ENCODE results near the gene PAPSS2. TPM values are rescaled to one million over a fixed set of nuclear protein-coding genes. Genes with fewer than 3 reads are reported as not detected.
A peak's percentile ranks its signal among the peaks of the same experiment; 100 is the strongest.
"Not testable (repeated sequence)": the region's sequence is repeated elsewhere in the genome, so short reads cannot be mapped to it uniquely, and the experiment has no call there.

PAPSS2 gene
- total and polyA plus RNA-seq, 7 experiments from 2014 or later, result 0.05 to 1.6 (median 0.22) TPM

DNA sequence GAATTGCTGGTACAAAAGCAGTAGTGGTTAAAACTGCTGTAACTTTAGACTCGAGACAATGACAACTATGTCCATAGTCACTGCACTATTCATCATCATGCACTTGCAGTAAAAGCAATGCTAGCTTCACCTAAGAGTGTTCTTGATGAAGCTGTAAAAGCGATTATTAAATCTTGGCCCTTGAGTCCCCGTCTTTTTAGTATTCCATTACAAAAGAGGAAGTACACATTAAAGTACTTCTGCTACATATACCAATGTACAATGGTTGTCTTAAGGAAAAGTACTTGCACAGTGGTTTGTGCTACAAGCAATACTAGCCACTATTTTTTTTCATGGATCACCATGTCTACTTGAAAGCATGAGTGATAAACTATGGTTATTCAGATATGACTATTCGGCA is 80.0 kb downstream of the PAPSS2 start:
- peaks cover 0 to 1% (median 0%) of the 10 kb centered on the region in 11 donors for H3K9me3 Mint-ChIP-seq
- H3K27ac ChIP-seq (ENCODE audit: low read depth, low read length), result no peak overlapping the region
- intact Hi-C loops (cut with micrococcal nuclease), result loop anchor here in 1 of 2 donors (10.0 kb wide), 1 partner anchor 205 kb away; no protein-coding TSS in a partner anchor
- no peak overlapping the region for H3K27ac Mint-ChIP-seq
- H3K36me3 Mint-ChIP-seq, result peaks cover 0 to 3% (median 0%) of the 10 kb centered on the region in 5 donors
- no peak overlapping the region for H3K4me3 Mint-ChIP-seq
- peaks cover 0 to 8% (median 0%) of the 10 kb centered on the region in 7 donors for H3K4me1 Mint-ChIP-seq
- CTCF ChIA-PET, result interaction anchor here (0.9 kb wide), 1 partner anchor 20 kb away, joined by 3 read pairs; no protein-coding TSS in a partner anchor
- POLR2A ChIA-PET, result no interaction called here
- no peaks in the 10 kb centered on the region for H3K36me3 ChIP-seq (ENCODE audit: control insufficient read depth in 2 of 3, insufficient read depth in 3 of 3, low read length in 3 of 3)
- H3K4me1 ChIP-seq (ENCODE audit: control insufficient read depth in 2 of 2, insufficient read depth in 2 of 2, low read length in 2 of 2), result no peaks in the 10 kb centered on the region
- no peaks in the 10 kb centered on the region for H3K27me3 ChIP-seq (ENCODE audit: control insufficient read depth in 2 of 2, insufficient read depth in 2 of 2, low read length in 2 of 2)
- no peak overlapping the region for H3K4me3 ChIP-seq (ENCODE audit: low read length)
- peaks cover 14 to 26% (median 23%) of the 10 kb centered on the region in 5 donors for H3K27me3 Mint-ChIP-seq
- DNase-seq (no peak), ATAC-seq (peak; percentile 57)
- H3K9me3 ChIP-seq (ENCODE audit: control insufficient read depth in 2 of 3, low read length in 3 of 3), result no peaks in the 10 kb centered on the region

DNA sequence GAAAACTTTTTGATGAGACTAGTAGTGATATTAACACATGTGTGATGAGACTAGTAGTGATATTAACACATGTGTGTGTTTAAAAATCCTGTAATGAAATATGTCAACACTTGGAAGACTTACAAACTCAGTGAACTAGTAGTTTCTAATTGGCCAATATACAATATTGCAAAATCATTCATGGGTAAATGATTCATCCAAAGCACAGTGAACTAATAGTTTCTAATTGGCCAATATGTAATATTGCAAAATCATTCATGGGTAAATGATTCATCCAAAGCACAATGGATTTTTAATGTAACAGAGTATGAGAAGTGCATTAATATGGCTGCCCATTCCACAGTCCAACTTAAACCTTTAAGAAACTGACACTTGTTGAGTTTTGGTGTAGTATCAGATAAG is 80.6 kb downstream of the PAPSS2 start:
- H3K4me3 ChIP-seq (ENCODE audit: low read length), result no peak overlapping the region
- DNase-seq (no peak), ATAC-seq (peak; percentile 56)
- H3K36me3 ChIP-seq (ENCODE audit: control insufficient read depth in 2 of 3, insufficient read depth in 3 of 3, low read length in 3 of 3), result no peaks in the 10 kb centered on the region
- Mint-ChIP-seq H3K36me3 (peaks cover 0 to 3% (median 0%) of the 10 kb centered on the region in 5 donors), H3K9me3 (peaks cover 0 to 1% (median 0%) of the 10 kb centered on the region in 11 donors), H3K27ac (no peak overlapping the region), H3K4me1 (peaks cover 0 to 4% (median 0%) of the 10 kb centered on the region in 7 donors), H3K27me3 (peaks cover 11 to 21% (median 18%) of the 10 kb centered on the region in 5 donors), H3K4me3 (no peak overlapping the region)
- no peaks in the 10 kb centered on the region for H3K27me3 ChIP-seq (ENCODE audit: control insufficient read depth in 2 of 2, insufficient read depth in 2 of 2, low read length in 2 of 2)
- H3K4me1 ChIP-seq (ENCODE audit: control insufficient read depth in 2 of 2, insufficient read depth in 2 of 2, low read length in 2 of 2), result no peaks in the 10 kb centered on the region
- intact Hi-C loops (cut with micrococcal nuclease), result no loop called here
- ChIA-PET POLR2A (no interaction called here), CTCF (interaction anchor here (0.6 to 0.9 kb wide), 2 partner anchors 20 to 326 kb away, joined by 3 to 4 read pairs; no protein-coding TSS in a partner anchor)
- no peak overlapping the region for H3K27ac ChIP-seq (ENCODE audit: low read depth, low read length)
- no peaks in the 10 kb centered on the region for H3K9me3 ChIP-seq (ENCODE audit: control insufficient read depth in 2 of 3, low read length in 3 of 3)

DNA sequence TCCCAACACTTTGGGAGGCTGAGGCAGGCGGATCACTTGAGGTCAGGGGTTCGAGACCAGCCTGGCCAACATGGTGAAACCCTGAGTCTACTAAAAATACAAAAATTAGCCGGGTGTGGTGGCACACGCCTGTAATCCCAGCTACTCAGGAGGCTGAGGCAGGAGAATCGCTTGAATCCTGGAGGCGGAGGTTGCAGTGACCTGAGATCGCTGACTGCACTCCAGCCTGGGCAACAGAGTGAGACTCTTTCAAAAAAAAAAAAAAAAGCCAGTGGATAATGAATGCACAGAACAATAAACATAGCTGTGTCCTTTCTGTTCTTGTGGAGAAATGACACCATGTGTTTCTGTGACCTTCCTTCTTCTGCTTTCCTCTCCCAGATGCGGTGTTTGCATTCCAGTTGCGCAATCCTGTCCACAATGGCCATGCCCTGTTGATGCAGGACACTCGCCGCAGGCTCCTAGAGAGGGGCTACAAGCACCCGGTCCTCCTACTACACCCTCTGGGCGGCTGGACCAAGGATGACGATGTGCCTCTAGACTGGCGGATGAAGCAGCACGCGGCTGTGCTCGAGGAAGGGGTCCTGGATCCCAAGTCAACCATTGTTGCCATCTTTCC is 83.4 kb downstream of the PAPSS2 start:
- H3K27ac Mint-ChIP-seq; H3K36me3 ChIP-seq (ENCODE audit: control insufficient read depth in 2 of 3, insufficient read depth in 3 of 3, low read length in 3 of 3); H3K27me3 ChIP-seq (ENCODE audit: control insufficient read depth in 2 of 2, insufficient read depth in 2 of 2, low read length in 2 of 2); H3K36me3 Mint-ChIP-seq; intact Hi-C loops (cut with micrococcal nuclease); POLR2A ChIA-PET; H3K4me1 ChIP-seq (ENCODE audit: control insufficient read depth in 2 of 2, insufficient read depth in 2 of 2, low read length in 2 of 2); H3K9me3 Mint-ChIP-seq; H3K4me1 Mint-ChIP-seq; H3K27ac ChIP-seq (ENCODE audit: low read depth, low read length); DNase-seq; CTCF ChIA-PET; H3K4me3 Mint-ChIP-seq; H3K9me3 ChIP-seq (ENCODE audit: control insufficient read depth in 2 of 3, low read length in 3 of 3); H3K4me3 ChIP-seq (ENCODE audit: low read length): not testable (repeated sequence)
- ATAC-seq, result peak; percentile 27
- H3K27me3 Mint-ChIP-seq, result peaks cover under 1 to 10% (median 3%) of the 10 kb centered on the region in 5 donors

DNA sequence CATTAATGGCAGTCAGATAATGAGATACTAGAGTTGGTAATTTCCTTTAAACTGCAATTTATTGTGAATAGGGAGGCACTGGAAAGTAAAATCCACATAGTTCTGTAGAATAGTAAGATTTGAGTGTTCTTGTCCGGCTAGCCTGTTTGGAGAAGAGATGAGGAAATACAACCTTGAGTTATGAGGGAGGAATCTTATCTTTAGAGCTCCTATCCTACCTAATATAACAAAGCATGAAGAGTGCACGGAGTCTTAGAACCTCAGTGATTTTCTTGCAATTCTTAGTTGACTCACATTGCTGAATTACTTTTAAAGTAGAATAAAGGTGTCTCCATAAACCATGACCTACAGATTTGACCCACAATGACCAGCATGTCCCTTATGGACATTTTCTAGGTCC is 84.9 kb downstream of the PAPSS2 start:
- Mint-ChIP-seq H3K9me3 (peaks cover 0 to 4% (median 0%) of the 10 kb centered on the region in 11 donors), H3K4me1 (no peaks in the 10 kb centered on the region), H3K36me3 (peaks cover 0 to 3% (median 0%) of the 10 kb centered on the region in 5 donors), H3K4me3 (no peak overlapping the region), H3K27ac (no peak overlapping the region), H3K27me3 (peaks cover 0 to 7% (median 0%) of the 10 kb centered on the region in 5 donors)
- DNase-seq (no peak), ATAC-seq (no peak)
- H3K27me3 ChIP-seq (ENCODE audit: control insufficient read depth in 2 of 2, insufficient read depth in 2 of 2, low read length in 2 of 2), result no peaks in the 10 kb centered on the region
- no peaks in the 10 kb centered on the region for H3K4me1 ChIP-seq (ENCODE audit: control insufficient read depth in 2 of 2, insufficient read depth in 2 of 2, low read length in 2 of 2)
- ChIA-PET POLR2A (no interaction called here), CTCF (interaction anchor here (0.7 kb wide), 1 partner anchor 724 kb away, joined by 3 read pairs; no protein-coding TSS in a partner anchor)
- H3K27ac ChIP-seq (ENCODE audit: low read depth, low read length), result no peak overlapping the region
- H3K4me3 ChIP-seq (ENCODE audit: low read length), result no peak overlapping the region
- no peaks in the 10 kb centered on the region for H3K36me3 ChIP-seq (ENCODE audit: control insufficient read depth in 2 of 3, insufficient read depth in 3 of 3, low read length in 3 of 3)
- intact Hi-C loops (cut with micrococcal nuclease), result no loop called here
- no peaks in the 10 kb centered on the region for H3K9me3 ChIP-seq (ENCODE audit: control insufficient read depth in 2 of 3, low read length in 3 of 3)

DNA sequence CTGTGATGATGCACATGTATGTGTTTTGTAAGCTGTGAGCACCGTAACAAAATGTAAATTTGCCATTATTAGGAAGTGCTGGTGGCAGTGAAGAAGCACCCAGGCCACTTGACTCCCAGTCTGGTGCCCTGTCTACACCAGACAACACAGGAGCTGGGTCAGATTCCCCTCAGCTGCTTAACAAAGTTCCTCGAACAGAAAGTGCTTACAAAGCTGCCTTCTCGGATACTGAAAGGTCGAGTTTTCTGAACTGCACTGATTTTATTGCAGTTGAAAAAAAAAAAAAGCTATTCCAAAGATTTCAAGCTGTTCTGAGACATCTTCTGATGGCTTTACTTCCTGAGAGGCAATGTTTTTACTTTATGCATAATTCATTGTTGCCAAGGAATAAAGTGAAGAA is 87.2 kb downstream of the PAPSS2 start:
- no peaks in the 10 kb centered on the region for H3K36me3 ChIP-seq (ENCODE audit: control insufficient read depth in 2 of 3, insufficient read depth in 3 of 3, low read length in 3 of 3)
- ATAC-seq, result no peak
- H3K27ac ChIP-seq (ENCODE audit: low read depth, low read length), result no peak overlapping the region
- DNase-seq, result no peak
- no peaks in the 10 kb centered on the region for H3K9me3 ChIP-seq (ENCODE audit: control insufficient read depth in 2 of 3, low read length in 3 of 3)
- Mint-ChIP-seq H3K4me1 (peaks cover 0 to 8% (median 3%) of the 10 kb centered on the region in 7 donors), H3K4me3 (no peak overlapping the region), H3K27me3 (no peaks in the 10 kb centered on the region), H3K27ac (no peak overlapping the region), H3K36me3 (peaks cover 0 to 3% (median 0%) of the 10 kb centered on the region in 5 donors), H3K9me3 (peaks cover 0 to 4% (median 0%) of the 10 kb centered on the region in 11 donors)
- CTCF ChIA-PET, result no interaction called here
- POLR2A ChIA-PET, result no interaction called here
- intact Hi-C loops (cut with micrococcal nuclease), result no loop called here
- no peaks in the 10 kb centered on the region for H3K4me1 ChIP-seq (ENCODE audit: control insufficient read depth in 2 of 2, insufficient read depth in 2 of 2, low read length in 2 of 2)
- H3K27me3 ChIP-seq (ENCODE audit: control insufficient read depth in 2 of 2, insufficient read depth in 2 of 2, low read length in 2 of 2), result no peaks in the 10 kb centered on the region
- H3K4me3 ChIP-seq (ENCODE audit: low read length), result no peak overlapping the region

DNA sequence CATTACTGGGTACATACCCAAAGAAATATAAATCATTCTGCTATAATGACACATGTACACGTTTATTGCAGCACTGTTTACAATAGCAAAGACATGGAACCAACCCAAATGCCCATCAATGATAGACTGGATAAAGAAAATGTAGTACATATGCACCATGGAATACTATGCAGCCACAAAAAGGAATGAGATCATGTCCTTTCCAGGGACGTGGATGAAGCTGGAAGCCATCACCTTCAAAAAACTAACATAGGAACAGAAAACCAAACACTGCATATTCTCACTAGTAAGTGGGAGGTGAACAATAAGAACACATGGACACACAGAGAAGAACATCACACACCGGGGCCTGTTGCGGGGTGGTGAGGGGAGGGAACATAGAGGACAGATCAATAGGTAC is 88.6 kb downstream of the PAPSS2 start:
- H3K36me3 Mint-ChIP-seq; H3K36me3 ChIP-seq (ENCODE audit: control insufficient read depth in 2 of 3, insufficient read depth in 3 of 3, low read length in 3 of 3); H3K4me3 Mint-ChIP-seq; H3K9me3 ChIP-seq (ENCODE audit: control insufficient read depth in 2 of 3, low read length in 3 of 3); H3K4me1 ChIP-seq (ENCODE audit: control insufficient read depth in 2 of 2, insufficient read depth in 2 of 2, low read length in 2 of 2); H3K27ac ChIP-seq (ENCODE audit: low read depth, low read length); ATAC-seq; intact Hi-C loops (cut with micrococcal nuclease); H3K9me3 Mint-ChIP-seq; H3K4me1 Mint-ChIP-seq; H3K27me3 Mint-ChIP-seq; H3K4me3 ChIP-seq (ENCODE audit: low read length); H3K27me3 ChIP-seq (ENCODE audit: control insufficient read depth in 2 of 2, insufficient read depth in 2 of 2, low read length in 2 of 2); DNase-seq; POLR2A ChIA-PET: not testable (repeated sequence)
- peak overlapping the region in 2 of 9 donors; percentile 28 to 45 for H3K27ac Mint-ChIP-seq
- CTCF ChIA-PET, result interaction anchor here (0.7 kb wide), 1 partner anchor 1688 kb away, joined by 3 read pairs; no protein-coding TSS in a partner anchor

Data from naive thymus-derived CD4-positive, alpha-beta T cell (primary cell).